ENCODE data around the gene SYNGR3. TPM values are rescaled to one million over a fixed set of nuclear protein-coding genes. Genes with fewer than 3 reads are reported as not detected.

The SYNGR3 gene
- polyA plus RNA-seq, 1 donor from 2014 or later: 61.0 TPM

DNA sequence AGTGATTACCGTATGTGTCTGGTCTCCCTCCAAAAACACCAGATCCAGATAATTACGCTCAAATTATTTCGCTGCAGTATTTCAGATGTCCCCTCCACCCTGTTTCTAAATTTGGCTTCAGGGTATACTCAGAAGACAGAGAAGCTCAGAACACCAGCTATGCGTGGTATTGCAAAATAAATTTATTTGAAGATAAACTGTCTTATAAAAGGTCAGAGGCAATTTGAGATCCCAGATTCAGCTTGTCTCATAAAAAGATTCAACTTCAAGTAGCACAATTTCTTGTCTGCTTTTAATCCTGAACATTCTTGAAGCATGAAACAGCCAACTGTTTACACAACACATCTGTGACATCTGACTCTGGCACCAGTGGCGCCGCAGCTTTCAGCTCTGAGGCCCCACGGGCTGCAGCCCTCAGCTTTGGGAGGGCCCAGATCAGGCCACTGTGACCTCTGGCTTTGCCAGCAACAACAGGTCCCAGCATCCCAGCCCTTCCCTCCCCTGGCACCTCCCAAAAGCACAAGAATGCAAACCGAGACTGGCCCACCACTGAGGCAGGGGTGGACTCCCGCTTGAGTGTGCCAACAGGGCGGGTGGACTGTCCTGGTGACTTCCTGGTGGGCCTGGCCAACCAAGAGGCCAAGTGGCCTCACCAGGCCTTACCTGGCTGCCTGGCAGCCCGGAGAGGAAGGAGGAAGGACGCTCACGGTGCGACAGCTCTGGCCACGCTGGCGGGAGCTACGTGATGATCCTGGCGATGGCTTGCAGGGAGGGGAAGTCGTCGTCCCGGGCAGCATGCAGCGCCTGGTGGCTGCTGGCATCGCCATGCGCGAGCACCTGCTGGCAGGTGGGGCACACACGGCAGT is 8.0 kb downstream of the SYNGR3 start:
- H3K27ac ChIP-seq (ENCODE audit: low read length): no peak overlapping the region
- no peak overlapping the region for H3K9ac ChIP-seq (ENCODE audit: low read length)
- H3K27me3 ChIP-seq (ENCODE audit: insufficient read depth, low read depth, low read length): no peaks in the 10 kb centered on the region
- no peak overlapping the region for H3K4me3 ChIP-seq (ENCODE audit: low read length)
- H3F3A ChIP-seq (ENCODE audit: insufficient read depth, low read length, poor library complexity, severe bottlenecking): no peaks in the 10 kb centered on the region
- H3K9me3 ChIP-seq (ENCODE audit: low read length): no peaks in the 10 kb centered on the region
- no peak overlapping the region for H3K4me2 ChIP-seq (ENCODE audit: low read length)
- H3K79me2 ChIP-seq (replicated peaks; ENCODE audit: insufficient read depth, low read length): no peaks in the 10 kb centered on the region
- H2AFZ ChIP-seq (ENCODE audit: low read depth, low read length): no peak overlapping the region
- H3K9me2 ChIP-seq (ENCODE audit: insufficient read depth, low read length): no peaks in the 10 kb centered on the region
- TF ChIP-seq, protein P1, sequence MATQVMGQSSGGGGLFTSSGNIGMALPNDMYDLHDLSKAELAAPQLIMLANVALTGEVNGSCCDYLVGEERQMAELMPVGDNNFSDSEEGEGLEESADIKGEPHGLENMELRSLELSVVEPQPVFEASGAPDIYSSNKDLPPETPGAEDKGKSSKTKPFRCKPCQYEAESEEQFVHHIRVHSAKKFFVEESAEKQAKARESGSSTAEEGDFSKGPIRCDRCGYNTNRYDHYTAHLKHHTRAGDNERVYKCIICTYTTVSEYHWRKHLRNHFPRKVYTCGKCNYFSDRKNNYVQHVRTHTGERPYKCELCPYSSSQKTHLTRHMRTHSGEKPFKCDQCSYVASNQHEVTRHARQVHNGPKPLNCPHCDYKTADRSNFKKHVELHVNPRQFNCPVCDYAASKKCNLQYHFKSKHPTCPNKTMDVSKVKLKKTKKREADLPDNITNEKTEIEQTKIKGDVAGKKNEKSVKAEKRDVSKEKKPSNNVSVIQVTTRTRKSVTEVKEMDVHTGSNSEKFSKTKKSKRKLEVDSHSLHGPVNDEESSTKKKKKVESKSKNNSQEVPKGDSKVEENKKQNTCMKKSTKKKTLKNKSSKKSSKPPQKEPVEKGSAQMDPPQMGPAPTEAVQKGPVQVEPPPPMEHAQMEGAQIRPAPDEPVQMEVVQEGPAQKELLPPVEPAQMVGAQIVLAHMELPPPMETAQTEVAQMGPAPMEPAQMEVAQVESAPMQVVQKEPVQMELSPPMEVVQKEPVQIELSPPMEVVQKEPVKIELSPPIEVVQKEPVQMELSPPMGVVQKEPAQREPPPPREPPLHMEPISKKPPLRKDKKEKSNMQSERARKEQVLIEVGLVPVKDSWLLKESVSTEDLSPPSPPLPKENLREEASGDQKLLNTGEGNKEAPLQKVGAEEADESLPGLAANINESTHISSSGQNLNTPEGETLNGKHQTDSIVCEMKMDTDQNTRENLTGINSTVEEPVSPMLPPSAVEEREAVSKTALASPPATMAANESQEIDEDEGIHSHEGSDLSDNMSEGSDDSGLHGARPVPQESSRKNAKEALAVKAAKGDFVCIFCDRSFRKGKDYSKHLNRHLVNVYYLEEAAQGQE (IDR thresholded peaks at IDR 0.05; ENCODE audit: borderline replicate concordance): no peak
- TF ChIP-seq EP300 (conservative IDR thresholded peaks at IDR 0.05; ENCODE audit: poor library complexity, severe bottlenecking): no peak
- TF ChIP-seq POLR2AphosphoS5 (IDR thresholded peaks at IDR 0.05): no peak
- TF ChIP-seq, protein P2, sequence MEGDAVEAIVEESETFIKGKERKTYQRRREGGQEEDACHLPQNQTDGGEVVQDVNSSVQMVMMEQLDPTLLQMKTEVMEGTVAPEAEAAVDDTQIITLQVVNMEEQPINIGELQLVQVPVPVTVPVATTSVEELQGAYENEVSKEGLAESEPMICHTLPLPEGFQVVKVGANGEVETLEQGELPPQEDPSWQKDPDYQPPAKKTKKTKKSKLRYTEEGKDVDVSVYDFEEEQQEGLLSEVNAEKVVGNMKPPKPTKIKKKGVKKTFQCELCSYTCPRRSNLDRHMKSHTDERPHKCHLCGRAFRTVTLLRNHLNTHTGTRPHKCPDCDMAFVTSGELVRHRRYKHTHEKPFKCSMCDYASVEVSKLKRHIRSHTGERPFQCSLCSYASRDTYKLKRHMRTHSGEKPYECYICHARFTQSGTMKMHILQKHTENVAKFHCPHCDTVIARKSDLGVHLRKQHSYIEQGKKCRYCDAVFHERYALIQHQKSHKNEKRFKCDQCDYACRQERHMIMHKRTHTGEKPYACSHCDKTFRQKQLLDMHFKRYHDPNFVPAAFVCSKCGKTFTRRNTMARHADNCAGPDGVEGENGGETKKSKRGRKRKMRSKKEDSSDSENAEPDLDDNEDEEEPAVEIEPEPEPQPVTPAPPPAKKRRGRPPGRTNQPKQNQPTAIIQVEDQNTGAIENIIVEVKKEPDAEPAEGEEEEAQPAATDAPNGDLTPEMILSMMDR (IDR thresholded peaks at IDR 0.05; ENCODE audit: poor library complexity, severe bottlenecking): no peak
- TF ChIP-seq TAF1 (IDR thresholded peaks at IDR 0.05; ENCODE audit: low read depth): no peak
- no peak for TF ChIP-seq EZH2 (IDR thresholded peaks at IDR 0.05; ENCODE audit: borderline replicate concordance, insufficient read depth, low read length, poor library complexity, severe bottlenecking)
- TF ChIP-seq SMC3 (conservative IDR thresholded peaks at IDR 0.05; ENCODE audit: poor library complexity): no peak
- TF ChIP-seq RAD21 (conservative IDR thresholded peaks at IDR 0.05): no peak
- no peak for TF ChIP-seq MXI1 (conservative IDR thresholded peaks at IDR 0.05; ENCODE audit: poor library complexity, severe bottlenecking)
- H4K20me1 ChIP-seq (ENCODE audit: insufficient read depth): no peaks in the 10 kb centered on the region
- H3K36me3 ChIP-seq (ENCODE audit: insufficient read depth, low read length): no peaks in the 10 kb centered on the region

GRCh38 chr16:1998360-1998835 is 8.6 kb downstream of the SYNGR3 start:
- Histone ChIP-seq H3K4me2 (ENCODE audit: low read length) (no peak overlapping the region), H3K4me3 (ENCODE audit: low read length) (no peak overlapping the region), H3K27me3 (ENCODE audit: insufficient read depth, low read depth, low read length) (no peaks in the 10 kb centered on the region), H4K20me1 (ENCODE audit: insufficient read depth) (no peaks in the 10 kb centered on the region), H3K9ac (ENCODE audit: low read length) (no peak overlapping the region), H3K27ac (ENCODE audit: low read length) (no peak overlapping the region), H3F3A (ENCODE audit: insufficient read depth, low read length, poor library complexity, severe bottlenecking) (no peaks in the 10 kb centered on the region), H3K79me2 (replicated peaks; ENCODE audit: insufficient read depth, low read length) (no peaks in the 10 kb centered on the region), H3K9me2 (ENCODE audit: insufficient read depth, low read length) (no peaks in the 10 kb centered on the region), H3K36me3 (ENCODE audit: insufficient read depth, low read length) (no peaks in the 10 kb centered on the region), H3K9me3 (ENCODE audit: low read length) (no peaks in the 10 kb centered on the region), H2AFZ (ENCODE audit: low read depth, low read length) (no peak overlapping the region)
- no peak for TF ChIP-seq POLR2AphosphoS5 (IDR thresholded peaks at IDR 0.05)
- no peak for TF ChIP-seq EP300 (conservative IDR thresholded peaks at IDR 0.05; ENCODE audit: poor library complexity, severe bottlenecking)
- TF ChIP-seq, protein P2 (IDR thresholded peaks at IDR 0.05; ENCODE audit: poor library complexity, severe bottlenecking): no peak
- TF ChIP-seq EZH2 (IDR thresholded peaks at IDR 0.05; ENCODE audit: borderline replicate concordance, insufficient read depth, low read length, poor library complexity, severe bottlenecking): no peak
- TF ChIP-seq TAF1 (IDR thresholded peaks at IDR 0.05; ENCODE audit: low read depth): no peak
- no peak for TF ChIP-seq RAD21 (conservative IDR thresholded peaks at IDR 0.05)
- TF ChIP-seq, protein P1 (IDR thresholded peaks at IDR 0.05; ENCODE audit: borderline replicate concordance): no peak
- TF ChIP-seq MXI1 (conservative IDR thresholded peaks at IDR 0.05; ENCODE audit: poor library complexity, severe bottlenecking): no peak
- TF ChIP-seq SMC3 (conservative IDR thresholded peaks at IDR 0.05; ENCODE audit: poor library complexity): no peak
